WI38 (cell line): ENCODE measurements around the gene NCBP2.

Experiments
- H3K4me3 ChIP-seq: 2 replicates; pipeline ENCODE4 v1.5.1; 2011; ENCODE audit warnings: low read depth, mild to moderate bottlenecking, control low read depth, low read length
- TF ChIP-seq, protein P1 (sequence below): IDR thresholded peaks from 2 replicates; pipeline ENCODE4 v1.5.1; 2012; ENCODE audit warnings: low read depth, mild to moderate bottlenecking, control low read depth, low read length

The NCBP2 gene

DNA sequence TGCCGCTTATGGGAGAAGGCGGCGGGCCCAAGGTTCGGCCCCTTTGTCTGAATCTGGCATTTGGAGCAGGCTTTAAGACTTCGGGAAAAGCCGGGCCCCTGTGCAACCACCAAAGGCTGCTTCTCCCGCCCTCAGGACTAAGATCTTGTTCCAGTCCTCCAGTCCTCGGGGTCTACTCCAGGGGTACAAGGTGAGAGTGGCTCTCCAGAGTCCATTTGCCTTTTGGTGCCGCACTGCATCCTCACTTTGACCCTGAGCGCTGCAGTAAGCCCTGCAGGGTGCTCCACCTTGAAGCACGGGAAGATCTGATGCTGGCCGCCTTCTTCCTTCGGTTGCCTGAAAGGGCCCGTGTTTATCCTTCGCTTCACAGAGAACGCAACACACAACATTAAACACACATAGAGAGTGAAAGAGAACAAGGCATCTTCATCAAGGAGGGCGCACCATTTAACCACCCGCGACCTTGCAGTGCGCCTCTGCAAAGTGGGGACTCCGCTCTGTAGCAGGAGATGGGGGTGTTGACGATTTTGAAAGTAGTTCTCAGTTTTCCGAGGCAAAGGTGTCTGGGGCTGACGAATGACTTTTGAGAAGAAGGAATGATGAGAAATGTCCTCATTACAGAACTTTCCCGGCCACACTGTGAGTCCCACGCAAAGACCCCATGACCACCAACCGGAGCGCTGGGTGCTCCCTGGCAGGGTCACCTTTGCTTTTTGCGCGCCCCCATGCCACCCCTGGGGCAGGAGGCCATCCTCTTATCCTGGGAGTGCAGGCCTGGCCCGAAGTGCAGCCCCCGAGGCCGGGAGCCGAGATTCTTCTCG, 25.3 kb upstream of the NCBP2 start:
- TF ChIP-seq, protein P1, sequence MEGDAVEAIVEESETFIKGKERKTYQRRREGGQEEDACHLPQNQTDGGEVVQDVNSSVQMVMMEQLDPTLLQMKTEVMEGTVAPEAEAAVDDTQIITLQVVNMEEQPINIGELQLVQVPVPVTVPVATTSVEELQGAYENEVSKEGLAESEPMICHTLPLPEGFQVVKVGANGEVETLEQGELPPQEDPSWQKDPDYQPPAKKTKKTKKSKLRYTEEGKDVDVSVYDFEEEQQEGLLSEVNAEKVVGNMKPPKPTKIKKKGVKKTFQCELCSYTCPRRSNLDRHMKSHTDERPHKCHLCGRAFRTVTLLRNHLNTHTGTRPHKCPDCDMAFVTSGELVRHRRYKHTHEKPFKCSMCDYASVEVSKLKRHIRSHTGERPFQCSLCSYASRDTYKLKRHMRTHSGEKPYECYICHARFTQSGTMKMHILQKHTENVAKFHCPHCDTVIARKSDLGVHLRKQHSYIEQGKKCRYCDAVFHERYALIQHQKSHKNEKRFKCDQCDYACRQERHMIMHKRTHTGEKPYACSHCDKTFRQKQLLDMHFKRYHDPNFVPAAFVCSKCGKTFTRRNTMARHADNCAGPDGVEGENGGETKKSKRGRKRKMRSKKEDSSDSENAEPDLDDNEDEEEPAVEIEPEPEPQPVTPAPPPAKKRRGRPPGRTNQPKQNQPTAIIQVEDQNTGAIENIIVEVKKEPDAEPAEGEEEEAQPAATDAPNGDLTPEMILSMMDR, result no peak
- no peak overlapping the region; the same call in 1 of the 2 replicates for H3K4me3 ChIP-seq

DNA sequence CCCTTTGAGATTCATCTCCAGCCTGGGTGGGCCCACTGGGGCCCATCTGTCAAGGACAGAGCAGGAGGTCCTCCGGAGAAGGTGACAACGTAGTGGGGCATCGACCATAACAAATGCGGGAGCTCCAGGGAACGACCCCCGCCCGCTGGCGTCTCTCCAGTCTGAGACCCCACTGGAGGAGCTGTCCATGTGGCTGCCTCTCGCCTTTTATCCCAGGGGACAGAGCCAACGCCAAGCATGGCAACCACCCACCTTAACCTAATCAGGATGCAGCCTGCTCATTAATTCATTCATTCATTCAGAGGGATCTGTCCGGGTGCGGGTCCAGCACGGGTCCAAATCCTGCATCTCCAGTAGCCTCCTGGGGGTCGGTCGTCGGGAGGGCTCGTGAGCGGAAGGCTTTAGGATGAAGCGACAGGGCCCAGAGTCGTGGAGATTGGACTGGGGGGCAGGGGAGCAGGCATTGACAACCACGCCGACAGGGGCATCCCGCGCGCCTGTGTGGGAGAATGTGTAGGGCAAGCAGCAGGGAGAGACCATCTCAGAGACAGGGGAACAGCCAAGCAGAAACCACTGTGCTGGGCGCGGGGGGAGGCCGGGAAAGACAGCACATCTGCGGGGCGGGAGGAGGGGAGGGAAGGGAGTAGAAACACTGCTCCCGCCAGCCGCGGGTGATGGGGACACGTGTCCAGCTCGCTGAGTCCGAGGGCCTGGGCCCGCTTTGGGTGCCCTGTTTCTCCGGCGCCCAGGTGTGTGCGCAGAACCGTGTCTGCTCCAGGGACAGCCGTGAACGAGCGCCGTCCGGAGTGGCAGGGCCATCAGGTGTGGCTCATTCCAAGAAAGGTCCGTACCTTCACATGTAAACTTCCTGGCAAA, 24.4 kb upstream of the NCBP2 start:
- no peak overlapping the region for H3K4me3 ChIP-seq
- TF ChIP-seq, protein P1, result no peak

DNA sequence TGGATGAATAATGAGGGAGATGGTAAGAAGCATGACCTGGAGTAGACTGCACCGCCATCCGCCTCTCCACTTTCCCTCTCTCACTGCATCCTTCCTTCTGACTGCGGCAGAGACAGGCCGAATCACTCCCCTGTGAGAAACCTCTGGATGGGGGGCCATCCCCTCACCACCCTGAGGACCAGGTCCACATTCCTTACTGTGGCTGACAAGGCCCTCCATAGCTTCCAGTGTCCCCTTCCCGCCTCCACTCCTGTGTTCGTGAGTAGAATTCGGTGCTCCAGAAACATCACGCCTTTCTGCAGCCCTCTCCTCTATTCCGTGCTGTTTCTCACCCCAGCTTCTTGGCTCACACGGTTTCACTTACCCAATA, 23.5 kb upstream of the NCBP2 start:
- no peak overlapping the region for H3K4me3 ChIP-seq
- TF ChIP-seq, protein P1, result no peak

DNA sequence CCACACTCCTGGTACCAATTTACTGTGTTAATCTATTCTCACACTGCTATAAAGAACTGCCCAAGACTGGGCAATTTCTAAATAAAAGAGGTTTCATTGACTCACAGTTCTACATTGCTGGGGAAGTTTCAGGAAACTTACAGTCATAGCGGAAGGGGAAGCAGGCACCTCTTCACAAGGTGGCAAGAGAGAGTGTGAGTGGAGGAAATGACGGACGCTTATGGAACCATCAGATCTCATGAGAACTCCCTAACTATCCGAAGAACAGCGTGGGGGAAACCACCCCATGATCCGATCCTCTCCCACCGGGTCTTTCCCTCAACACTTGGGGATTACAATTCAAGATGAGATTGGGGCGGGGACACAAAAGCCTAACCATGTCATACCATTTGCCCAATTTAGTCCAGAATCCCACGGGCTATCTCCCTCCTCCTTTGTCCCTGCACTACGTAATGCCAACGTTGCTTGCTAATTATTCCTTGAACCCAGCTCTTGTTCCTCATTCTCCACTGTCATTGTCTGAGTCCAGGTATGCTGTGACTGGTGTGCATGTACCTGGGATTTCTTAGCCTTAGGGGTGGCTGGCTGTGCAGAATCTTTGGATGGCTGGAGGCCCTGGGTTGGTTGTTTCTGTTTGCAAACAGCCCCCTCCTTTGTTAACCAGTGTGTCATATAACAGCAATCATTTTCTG, 22.9 kb upstream of the NCBP2 start:
- TF ChIP-seq, protein P1, result no peak
- no peak overlapping the region for H3K4me3 ChIP-seq

DNA sequence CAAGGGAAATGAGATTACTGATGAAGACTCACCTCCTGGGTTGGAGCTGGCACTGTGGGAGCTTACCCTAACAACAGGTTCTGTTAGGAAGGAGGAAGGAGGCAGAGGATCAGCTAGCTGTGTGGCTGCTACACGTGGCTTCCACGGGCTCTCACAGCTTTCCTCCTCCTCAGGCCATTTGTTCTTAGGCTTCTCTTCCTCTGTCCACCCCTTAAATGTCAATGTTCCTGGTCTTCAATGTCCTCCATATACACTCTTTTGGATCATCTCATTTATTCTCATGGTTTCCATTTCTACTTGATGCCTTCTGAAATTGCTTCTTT, 21.3 kb upstream of the NCBP2 start:
- no peak overlapping the region for H3K4me3 ChIP-seq
- TF ChIP-seq, protein P1, result no peak

DNA sequence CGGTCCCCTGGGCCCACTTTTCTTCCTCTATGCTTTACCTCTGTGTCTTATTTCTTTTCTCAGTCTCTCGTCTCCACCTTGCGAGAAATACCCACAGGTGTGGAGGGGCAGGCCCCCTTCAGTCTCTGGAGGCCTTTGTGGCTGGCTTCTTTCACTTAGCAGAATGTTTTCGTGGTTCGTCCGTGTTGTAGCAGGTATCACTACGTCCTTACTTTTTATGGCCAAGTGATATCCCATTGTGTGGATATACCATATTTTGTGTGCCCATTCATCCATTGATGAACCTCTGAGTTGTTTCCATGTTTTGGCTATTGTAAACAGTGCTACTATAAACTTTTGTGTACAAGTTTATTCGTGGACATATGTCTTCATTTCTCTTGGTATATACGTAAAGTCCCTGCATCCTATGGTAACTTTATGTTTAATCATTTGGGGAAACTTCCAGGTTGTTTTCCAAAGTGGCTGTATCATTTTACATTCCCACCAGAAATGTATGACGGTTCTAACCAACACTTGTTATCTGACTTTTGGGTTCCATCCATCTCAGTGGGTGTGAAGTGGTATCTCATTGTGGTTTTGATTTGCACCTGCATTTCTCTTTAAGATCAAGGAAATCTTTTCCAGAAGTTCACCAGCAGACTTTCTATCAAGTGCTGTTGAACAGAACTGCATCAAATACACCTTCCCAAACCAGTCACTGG, 20.8 kb upstream of the NCBP2 start:
- H3K4me3 ChIP-seq, result no peak overlapping the region
- TF ChIP-seq, protein P1, result no peak
